Endothelial cell of umbilical vein (primary cell): Measurements from ENCODE around the gene MYCBP. TPM values are rescaled to one million over a fixed set of nuclear protein-coding genes. Genes with fewer than 3 reads are reported as not detected.

ENCODE experiments used
- BruUV-seq: library from RNA; stranded (reverse); fragments of 400-500 nt; replicated peaks from 2 replicates; lab custom pipeline; 2021; lab: Mats Ljungman, UMichigan
- CTCF ChIA-PET: fragments of 300-600, 350-600 bp; sonication (Branson Sonifier 250); formaldehyde crosslinking; loops from one replicate; lab custom pipeline; 2021; ENCODE audit warnings: antibody characterized with exemption, inconsistent platforms; lab: Charles Lee
- POLR2A ChIA-PET: fragments of 300-600, 350-600 bp; sonication (Branson Sonifier 250); formaldehyde crosslinking; loops from one replicate; lab custom pipeline; 2021; ENCODE audit warnings: antibody characterized with exemption, inconsistent platforms; lab: Charles Lee
- DNase-seq: peaks from one replicate; pipeline ENCODE4 v3.0.0-alpha.2; 2011; ENCODE audit warnings: low read depth, low spot score
- FAIRE-seq: peaks from 2 replicates; lab custom pipeline; 2011; peaks lifted over from hg19 to GRCh38; lab: Jason Lieb, UNC
- H2AFZ ChIP-seq: 2 replicates; pipeline ENCODE4 v1.6.0; 2012; ENCODE audit warnings: low read depth, low read length, control low read depth, inconsistent platforms
- H3K27ac ChIP-seq: 2 replicates; pipeline ENCODE4 v1.5.1; 2011; ENCODE audit warnings: low read depth, mild to moderate bottlenecking, control low read depth, low read length, moderate library complexity; ENCODE audit not compliant: insufficient read depth
- H3K27me3 ChIP-seq, 2 experiments: 2 replicates each; pipeline versions ENCODE4 v1.6.0 to v1.6.1; 2011; ENCODE audit warnings: low read length in 2 of 2, mixed read lengths in 1 of 2; ENCODE audit not compliant: control insufficient read depth in 2 of 2, insufficient read depth in 2 of 2
- H3K36me3 ChIP-seq, 2 experiments: 2 replicates in 1 of 2; 3 replicates in 1 of 2; pipeline ENCODE4 v1.5.1; 2011; ENCODE audit warnings: low read length in 2 of 2, mild to moderate bottlenecking in 1 of 2, moderate library complexity in 1 of 2; ENCODE audit not compliant: control insufficient read depth in 2 of 2, insufficient read depth in 2 of 2; ENCODE audit errors: extremely low read depth in 1 of 2
- H3K4me1 ChIP-seq: 3 replicates; pipeline ENCODE4 v1.5.1; 2011; ENCODE audit warnings: mild to moderate bottlenecking, low read length; ENCODE audit not compliant: control insufficient read depth, insufficient read depth; ENCODE audit errors: extremely low read depth
- H3K4me2 ChIP-seq: 2 replicates; pipeline ENCODE4 v1.6.1; 2011; ENCODE audit warnings: low read length, control low read depth, mixed read lengths; ENCODE audit not compliant: insufficient read depth
- H3K4me3 ChIP-seq, 3 experiments: fragments of 200-600 bp in 1 of 3; sonication (generic), shearing (Covaris generic) in 1 of 3; replicated peaks in 1 of 3; 2 replicates each; pipeline ENCODE4 v1.5.1; 2011 to 2016; ENCODE audit warnings: control low read depth in 3 of 3, low read length in 3 of 3, mild to moderate bottlenecking in 2 of 3, inconsistent platforms in 1 of 3, low read depth in 1 of 3, moderate library complexity in 1 of 3; ENCODE audit not compliant: insufficient read depth in 1 of 3
- H3K79me2 ChIP-seq: 2 replicates; pipeline ENCODE4 v1.6.0; 2012; ENCODE audit warnings: low read length, inconsistent platforms; ENCODE audit not compliant: control insufficient read depth, insufficient read depth
- H3K9ac ChIP-seq: replicated peaks from 2 replicates; pipeline ENCODE3; 2011; ENCODE audit warnings: low read length, control low read depth; ENCODE audit not compliant: insufficient read depth; ENCODE audit errors: extremely low read depth
- H3K9me1 ChIP-seq: replicated peaks from 3 replicates; pipeline ENCODE4 v1.6.0; 2011; ENCODE audit warnings: mild to moderate bottlenecking, low read length; ENCODE audit not compliant: control insufficient read depth, insufficient read depth; ENCODE audit errors: extremely low read depth
- H3K9me3 ChIP-seq: replicated peaks from 2 replicates; pipeline ENCODE4 v1.5.1; 2012; ENCODE audit warnings: low read length, inconsistent platforms; ENCODE audit not compliant: control insufficient read depth, insufficient read depth
- H4K20me1 ChIP-seq: replicated peaks from 2 replicates; pipeline ENCODE3; 2011; ENCODE audit warnings: mild to moderate bottlenecking, low read length; ENCODE audit not compliant: control insufficient read depth, insufficient read depth; ENCODE audit errors: extremely low read depth
- EZH2 ChIP-seq: IDR thresholded peaks from 2 replicates; pipeline ENCODE4 v1.6.1; 2012; ENCODE audit warnings: borderline replicate concordance, low read depth, mild to moderate bottlenecking, moderate library complexity, low read length, inconsistent platforms; ENCODE audit not compliant: severe bottlenecking
- FOS ChIP-seq: IDR thresholded peaks from 2 replicates; pipeline ENCODE4 v1.6.1; 2011; ENCODE audit warnings: mild to moderate bottlenecking, low read length, moderate library complexity, borderline replicate concordance; ENCODE audit not compliant: insufficient read depth
- GATA2 ChIP-seq: IDR thresholded peaks from 2 replicates; pipeline ENCODE4 v1.7.0; 2011; ENCODE audit warnings: low read depth, mild to moderate bottlenecking, moderate library complexity, mixed read lengths, low read length; ENCODE audit not compliant: insufficient read length, insufficient read depth
- JUN ChIP-seq: IDR thresholded peaks from 2 replicates; pipeline ENCODE4 v1.6.1; 2011; ENCODE audit warnings: borderline replicate concordance, low read depth; ENCODE audit not compliant: insufficient read length, insufficient read depth
- MYC ChIP-seq: IDR thresholded peaks from one replicate; pipeline ENCODE4 v1.6.1; 2011; ENCODE audit warnings: mild to moderate bottlenecking, low read depth, low read length
- POLR2A ChIP-seq: IDR thresholded peaks from 2 replicates; pipeline ENCODE4 v1.6.1; 2012; ENCODE audit warnings: low read depth, mild to moderate bottlenecking, control low read depth, low read length
- POLR2AphosphoS5 ChIP-seq: IDR thresholded peaks from 2 replicates; pipeline ENCODE4 v1.6.1; 2012; ENCODE audit warnings: low read depth, mild to moderate bottlenecking, control low read depth, low read length, moderate library complexity; ENCODE audit not compliant: insufficient read depth
- dilution Hi-C: fragments of 300-500 bp; cut with MboI; formaldehyde crosslinking; loops from one replicate; pipeline ENCODE4 v1.15.0; 2019; ENCODE audit warnings: low sequenced_read_pairs; ENCODE audit not compliant: extremely low pct_ligation_motif_present
- intact Hi-C: fragments of 100-400 bp; cut with micrococcal nuclease; formaldehyde crosslinking; loops from one replicate; pipeline ENCODE4 v1.10.0; 2022
- polyA plus RNA-seq, 4 experiments: library from polyadenylated mRNA; depleted of rRNA in 3 of 4; stranded (reverse) in 3 of 4; unstranded in 1 of 4; fragments of >200 nt; gene quantifications; 2 replicates each; pipeline versions ENCODE4 v1.2.1 to v1.2.3, GENCODE V29; 2011 to 2012; ENCODE audit warnings: missing spikeins in 1 of 4
- total RNA-seq: library from RNA; stranded (reverse); gene quantifications from 2 replicates; pipeline ENCODE4 v1.2.3, GENCODE V29; 2021
- TF ChIP-seq, protein P1 (sequence below), 2 donors: IDR thresholded peaks; 1 replicate in 1 of 2; 2 replicates in 1 of 2; pipeline ENCODE4 v1.5.1; 2011; ENCODE audit warnings: low read length in 2 of 2, mild to moderate bottlenecking in 2 of 2, moderate library complexity in 2 of 2, control low read depth in 1 of 2, inconsistent platforms in 1 of 2, low read depth in 1 of 2; ENCODE audit not compliant: insufficient read depth in 1 of 2; ENCODE audit errors: extremely low read depth in 1 of 2
- TF ChIP-seq, protein P2 (sequence below): IDR thresholded peaks from 2 replicates; pipeline ENCODE4 v1.6.1; 2011; ENCODE audit not compliant: insufficient read depth, insufficient read length

Gene MYCBP
- total and polyA plus RNA-seq, 2 donors (not counting 3 experiments of a cell fraction or from before 2014, with no cell fraction given): 9.5 to 23.1 TPM

DNA sequence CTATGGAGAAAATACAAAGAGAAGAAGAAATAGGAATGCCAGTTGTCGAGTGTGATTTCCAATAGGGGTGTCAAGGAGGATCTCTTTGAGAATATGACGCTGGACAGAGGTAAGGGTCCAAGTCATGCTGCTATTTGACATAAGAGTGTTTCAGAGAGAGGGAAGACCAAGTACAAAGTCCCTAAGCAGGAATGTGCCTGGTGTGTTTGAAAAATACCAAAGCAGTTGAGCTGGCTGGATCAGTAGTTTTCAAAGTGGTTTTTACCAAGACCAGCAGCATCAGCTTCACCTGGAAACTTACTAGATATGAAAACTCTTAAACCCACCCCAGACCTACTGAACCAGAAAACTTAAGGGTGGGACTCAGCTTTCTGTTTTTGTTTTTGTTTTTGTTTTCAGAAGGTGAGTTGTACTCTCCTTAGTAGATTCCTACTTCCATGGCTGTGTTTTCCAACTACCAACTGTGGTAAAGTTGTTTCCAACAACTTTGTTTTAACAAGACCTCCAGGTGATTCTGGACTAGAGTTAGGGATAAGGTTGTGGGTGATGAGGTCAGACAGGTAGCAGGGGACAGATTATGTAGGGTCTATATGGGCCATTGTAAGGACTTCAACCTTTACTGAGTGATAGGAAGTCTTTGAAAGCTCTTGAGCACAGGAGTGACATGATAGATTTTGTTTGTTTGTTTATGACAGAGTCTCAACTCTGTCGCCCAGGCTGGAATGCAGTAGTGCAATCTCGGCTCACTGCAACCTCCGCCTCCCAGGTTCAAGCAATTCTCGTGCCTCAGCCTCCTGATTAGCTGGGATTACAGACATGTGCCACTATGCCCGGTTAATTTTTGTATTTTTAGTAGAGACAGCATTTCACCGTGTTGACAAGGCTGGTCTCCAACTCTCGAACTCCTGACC is 15.5 kb upstream of the MYCBP start:
- TF ChIP-seq, protein P1, sequence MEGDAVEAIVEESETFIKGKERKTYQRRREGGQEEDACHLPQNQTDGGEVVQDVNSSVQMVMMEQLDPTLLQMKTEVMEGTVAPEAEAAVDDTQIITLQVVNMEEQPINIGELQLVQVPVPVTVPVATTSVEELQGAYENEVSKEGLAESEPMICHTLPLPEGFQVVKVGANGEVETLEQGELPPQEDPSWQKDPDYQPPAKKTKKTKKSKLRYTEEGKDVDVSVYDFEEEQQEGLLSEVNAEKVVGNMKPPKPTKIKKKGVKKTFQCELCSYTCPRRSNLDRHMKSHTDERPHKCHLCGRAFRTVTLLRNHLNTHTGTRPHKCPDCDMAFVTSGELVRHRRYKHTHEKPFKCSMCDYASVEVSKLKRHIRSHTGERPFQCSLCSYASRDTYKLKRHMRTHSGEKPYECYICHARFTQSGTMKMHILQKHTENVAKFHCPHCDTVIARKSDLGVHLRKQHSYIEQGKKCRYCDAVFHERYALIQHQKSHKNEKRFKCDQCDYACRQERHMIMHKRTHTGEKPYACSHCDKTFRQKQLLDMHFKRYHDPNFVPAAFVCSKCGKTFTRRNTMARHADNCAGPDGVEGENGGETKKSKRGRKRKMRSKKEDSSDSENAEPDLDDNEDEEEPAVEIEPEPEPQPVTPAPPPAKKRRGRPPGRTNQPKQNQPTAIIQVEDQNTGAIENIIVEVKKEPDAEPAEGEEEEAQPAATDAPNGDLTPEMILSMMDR (IDR thresholded peaks at IDR 0.05; ENCODE audit: extremely low read depth in 1 of 2, insufficient read depth in 1 of 2, low read depth in 1 of 2, low read length in 2 of 2): no peak
- TF ChIP-seq, protein P2, sequence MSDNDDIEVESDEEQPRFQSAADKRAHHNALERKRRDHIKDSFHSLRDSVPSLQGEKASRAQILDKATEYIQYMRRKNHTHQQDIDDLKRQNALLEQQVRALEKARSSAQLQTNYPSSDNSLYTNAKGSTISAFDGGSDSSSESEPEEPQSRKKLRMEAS: no peak
- TF ChIP-seq EZH2: no peak
- no peak for TF ChIP-seq FOS
- TF ChIP-seq POLR2A: no peak
- TF ChIP-seq POLR2AphosphoS5: no peak
- TF ChIP-seq GATA2: no peak
- no peak for TF ChIP-seq JUN
- TF ChIP-seq MYC: no peak
- intact Hi-C loops: no loop called here
- dilution Hi-C loops: no loop called here
- ChIA-PET CTCF (interaction anchor here (1.1 kb wide), 1 partner anchor 10 kb away, joined by 3 read pairs; no protein-coding TSS in a partner anchor), POLR2A (interaction anchor here (0.6 kb wide), 1 partner anchor 46 kb away, joined by 4 read pairs; no protein-coding TSS in a partner anchor)
- DNase-seq (no peak), FAIRE-seq (no peak)
- Histone ChIP-seq H3K9me3 (no peaks in the 10 kb centered on the region), H3K27ac (no peak overlapping the region), H3K4me3 (no peak overlapping the region), H3K9me1 (no peaks in the 10 kb centered on the region), H3K27me3 (no peaks in the 10 kb centered on the region), H3K9ac (no peak overlapping the region), H3K4me1 (no peaks in the 10 kb centered on the region), H3K4me2 (no peak overlapping the region), H3K79me2 (no peaks in the 10 kb centered on the region), H2AFZ (no peak overlapping the region), H3K36me3 (no peaks in the 10 kb centered on the region), H4K20me1 (no peaks in the 10 kb centered on the region)
- no TSS peak for BruUV-seq
